Medulla oblongata (tissue), 1 donor: ENCODE measurements around the gene ZNF557.
"Not testable (repeated sequence)": the region's sequence is repeated elsewhere in the genome, so short reads cannot be mapped to it uniquely, and the experiment has no call there.

ENCODE experiments used
- DNase-seq: peaks from one replicate; pipeline ENCODE4 v3.0.0-alpha.2; 2015; ENCODE audit errors: extremely low spot score

ZNF557 gene

GRCh38 chr19:7069042-7069903, at the start of gene ZNF557:
TSS of gene ZNF557 (plus strand) at chr19:7069703. CDS start at chr19:7075075, 5,372 bp downstream.
- peak; percentile 97 for DNase-seq

GRCh38 chr19:7021331-7021730, 48.2 kb upstream of the ZNF557 start, which contains the start of gene MBD3L2B:
TSS of gene MBD3L2B (minus strand) at chr19:7021431. CDS start at chr19:7021397, 34 bp downstream.
- not testable (repeated sequence) for DNase-seq

GRCh38 chr19:7028790-7029189, 40.7 kb upstream of the ZNF557 start:
- not testable (repeated sequence) for DNase-seq

- DNase-seq: not testable (repeated sequence)
Measured at GRCh38 chr19:7030278-7030677, 39.2 kb upstream of the ZNF557 start, which contains the start of gene MBD3L5. TSS of gene MBD3L5 (plus strand) at chr19:7030578. CDS start at chr19:7030612, 34 bp downstream.

GRCh38 chr19:7040079-7040478, 29.4 kb upstream of the ZNF557 start, which contains the start of gene MBD3L4:
TSS of gene MBD3L4 (minus strand) at chr19:7040179. CDS start at chr19:7040144, 35 bp downstream.
- not testable (repeated sequence) for DNase-seq

GRCh38 chr19:7041563-7041962, 27.9 kb upstream of the ZNF557 start:
- not testable (repeated sequence) for DNase-seq

- not testable (repeated sequence) for DNase-seq
Measured at GRCh38 chr19:7049021-7049420, 20.5 kb upstream of the ZNF557 start, which contains the start of gene MBD3L2. TSS of gene MBD3L2 (plus strand) at chr19:7049321. CDS start at chr19:7049374, 53 bp downstream.

GRCh38 chr19:7051421-7051820, 18.1 kb upstream of the ZNF557 start:
- DNase-seq: not testable (repeated sequence)

- not testable (repeated sequence) for DNase-seq
Measured at GRCh38 chr19:7052896-7053295, 16.6 kb upstream of the ZNF557 start.

- DNase-seq: peak; percentile 0
Measured at GRCh38 chr19:7054635-7055368, 14.7 kb upstream of the ZNF557 start.

GRCh38 chr19:7055679-7056078, 13.8 kb upstream of the ZNF557 start:
- not testable (repeated sequence) for DNase-seq

- not testable (repeated sequence) for DNase-seq
Measured at GRCh38 chr19:7056371-7056770, 13.1 kb upstream of the ZNF557 start.

GRCh38 chr19:7058576-7058975, 10.9 kb upstream of the ZNF557 start, which contains the start of gene MBD3L3:
TSS of gene MBD3L3 (minus strand) at chr19:7058676. CDS start at chr19:7058605, 71 bp downstream.
- DNase-seq: not testable (repeated sequence)

- DNase-seq: not testable (repeated sequence)
Measured at GRCh38 chr19:7059977-7060376, 9.5 kb upstream of the ZNF557 start.

GRCh38 chr19:7063339-7063738, 6.2 kb upstream of the ZNF557 start:
- no peak for DNase-seq

GRCh38 chr19:7063764-7064418, 5.6 kb upstream of the ZNF557 start:
- no peak for DNase-seq

- not testable (repeated sequence) for DNase-seq
Measured at GRCh38 chr19:7067122-7067521, 2.4 kb upstream of the ZNF557 start.

- DNase-seq: no peak
Measured at GRCh38 chr19:7067716-7068115, 1.8 kb upstream of the ZNF557 start.

- no peak for DNase-seq
Measured at GRCh38 chr19:7068599-7068998, 904 bp upstream of the ZNF557 start.

- DNase-seq: no peak
Measured at GRCh38 chr19:7069904-7070226, 362 bp downstream of the ZNF557 start.

- DNase-seq: no peak
Measured at GRCh38 chr19:7072541-7072940, 3.0 kb downstream of the ZNF557 start.
